ENCODE results near the gene AIF1L. TPM values are rescaled to one million over a fixed set of nuclear protein-coding genes. Genes with fewer than 3 reads are reported as not detected.
"Not testable (repeated sequence)": the region's sequence is repeated elsewhere in the genome, so short reads cannot be mapped to it uniquely, and the experiment has no call there.

Gene AIF1L
- total and polyA plus RNA-seq, 2 experiments from 2014 or later: 14.3 to 18.8 TPM

GRCh38 chr9:131146186-131146585 lies 49.9 kb downstream of the AIF1L start:
- no peak overlapping the region for H3K27ac ChIP-seq
- H3K27me3 ChIP-seq: no peaks in the 10 kb centered on the region
- no peaks in the 10 kb centered on the region for H3K4me1 ChIP-seq (ENCODE audit: low read depth)
- H3K36me3 ChIP-seq: peaks cover 81% of the 10 kb centered on the region
- DNase-seq (ENCODE audit: low read depth in 1 of 2, low spot score in 1 of 2): no peak
- no peak for TF ChIP-seq CTCF (IDR thresholded peaks at IDR 0.05; ENCODE audit: low read depth, low read length)
- no peaks in the 10 kb centered on the region for H3K9me3 ChIP-seq (ENCODE audit: low read depth)
- H3K4me3 ChIP-seq: no peak overlapping the region

GRCh38 chr9:131148276-131148675 lies 51.9 kb downstream of the AIF1L start:
- Histone ChIP-seq H3K9me3 (ENCODE audit: low read depth) (no peaks in the 10 kb centered on the region), H3K27ac (no peak overlapping the region), H3K27me3 (no peaks in the 10 kb centered on the region), H3K36me3 (peaks cover 84% of the 10 kb centered on the region), H3K4me3 (no peak overlapping the region), H3K4me1 (ENCODE audit: low read depth) (no peaks in the 10 kb centered on the region)
- DNase-seq (ENCODE audit: low read depth in 1 of 2, low spot score in 1 of 2): no peak
- TF ChIP-seq CTCF (IDR thresholded peaks at IDR 0.05; ENCODE audit: low read depth, low read length): no peak

GRCh38 chr9:131148966-131149687 lies 52.8 kb downstream of the AIF1L start:
- no peak for DNase-seq (ENCODE audit: low read depth in 1 of 2, low spot score in 1 of 2)
- H3K4me3 ChIP-seq: no peak overlapping the region
- no peak overlapping the region for H3K27ac ChIP-seq
- TF ChIP-seq CTCF (IDR thresholded peaks at IDR 0.05; ENCODE audit: low read depth, low read length): no peak
- H3K27me3 ChIP-seq: no peaks in the 10 kb centered on the region
- H3K9me3 ChIP-seq (ENCODE audit: low read depth): no peaks in the 10 kb centered on the region
- H3K4me1 ChIP-seq (ENCODE audit: low read depth): no peaks in the 10 kb centered on the region
- H3K36me3 ChIP-seq: peaks cover 82% of the 10 kb centered on the region

GRCh38 chr9:131149688-131150053 lies 53.3 kb downstream of the AIF1L start:
- Histone ChIP-seq H3K4me1 (ENCODE audit: low read depth) (no peaks in the 10 kb centered on the region), H3K36me3 (peaks cover 80% of the 10 kb centered on the region), H3K27me3 (no peaks in the 10 kb centered on the region), H3K27ac (no peak overlapping the region), H3K9me3 (ENCODE audit: low read depth) (no peaks in the 10 kb centered on the region), H3K4me3 (no peak overlapping the region)
- DNase-seq (ENCODE audit: low read depth in 1 of 2, low spot score in 1 of 2): no peak
- no peak for TF ChIP-seq CTCF (IDR thresholded peaks at IDR 0.05; ENCODE audit: low read depth, low read length)

- Histone ChIP-seq H3K9me3 (ENCODE audit: low read depth) (no peaks in the 10 kb centered on the region), H3K36me3 (peaks cover 52% of the 10 kb centered on the region), H3K27me3 (no peaks in the 10 kb centered on the region), H3K4me1 (ENCODE audit: low read depth) (no peaks in the 10 kb centered on the region), H3K27ac (no peak overlapping the region), H3K4me3 (no peak overlapping the region)
- DNase-seq (ENCODE audit: low read depth in 1 of 2, low spot score in 1 of 2): no peak
- TF ChIP-seq CTCF (IDR thresholded peaks at IDR 0.05; ENCODE audit: low read depth, low read length): no peak
Observed at GRCh38 chr9:131153595-131153994, 57.3 kb downstream of the AIF1L start.

- H3K36me3 ChIP-seq: peaks cover 33% of the 10 kb centered on the region
- H3K4me3 ChIP-seq; H3K4me1 ChIP-seq (ENCODE audit: low read depth); H3K27me3 ChIP-seq; H3K27ac ChIP-seq; DNase-seq (ENCODE audit: low read depth in 1 of 2, low spot score in 1 of 2); H3K9me3 ChIP-seq (ENCODE audit: low read depth): not testable (repeated sequence)
Observed at GRCh38 chr9:131158673-131159072, 62.3 kb downstream of the AIF1L start.
